Activated T-helper 1 cell treated with anti-CD3 and anti-CD28 coated beads, Interleukin-12 subunit alpha, Interleukin-12 subunit beta, Interleukin-2, Interleukin-4 antibody, amounts not matched to agents 30 ng/mL and 10 ng/mL and 1 ng/mL, durations not matched to agents 14 hours and 24 hours and 36 hours (primary cell): ENCODE data around the gene FGGY. TPM values are rescaled to one million over a fixed set of nuclear protein-coding genes. Genes with fewer than 3 reads are reported as not detected.

ENCODE experiments used
- DNase-seq: peaks from one replicate; pipeline ENCODE4 v3.0.0; 2021; ENCODE audit warnings: low spot score
- H3K27ac Mint-ChIP-seq: one replicate; pipeline ENCODE4 v1.8.0; 2021; ENCODE audit warnings: mild to moderate bottlenecking, mixed read lengths
- H3K27me3 Mint-ChIP-seq: one replicate; pipeline ENCODE4 v1.8.0; 2022; ENCODE audit warnings: mild to moderate bottlenecking, moderate library complexity, mixed read lengths; ENCODE audit not compliant: insufficient read depth
- H3K36me3 Mint-ChIP-seq: one replicate; pipeline ENCODE4 v1.8.0; 2021; ENCODE audit warnings: low read depth, mixed read lengths
- H3K4me1 Mint-ChIP-seq: one replicate; pipeline ENCODE4 v1.8.0; 2021; ENCODE audit warnings: low read depth, mixed read lengths
- H3K4me3 Mint-ChIP-seq: one replicate; pipeline ENCODE4 v1.8.0; 2021; ENCODE audit warnings: mild to moderate bottlenecking, moderate library complexity, mixed read lengths
- H3K9me3 Mint-ChIP-seq: one replicate; pipeline ENCODE4 v1.8.0; 2021; ENCODE audit warnings: mixed read lengths
- intact Hi-C: fragments of 100-400 bp; cut with micrococcal nuclease; formaldehyde crosslinking; loops from one replicate; pipeline ENCODE4 v1.15.1; 2024
- total RNA-seq: library from RNA; stranded (reverse); gene quantifications from 2 replicates; pipeline ENCODE4 v1.2.3, GENCODE V29; 2022

FGGY gene
- total RNA-seq, 1 donor from 2014 or later, result 7.1 TPM

DNA sequence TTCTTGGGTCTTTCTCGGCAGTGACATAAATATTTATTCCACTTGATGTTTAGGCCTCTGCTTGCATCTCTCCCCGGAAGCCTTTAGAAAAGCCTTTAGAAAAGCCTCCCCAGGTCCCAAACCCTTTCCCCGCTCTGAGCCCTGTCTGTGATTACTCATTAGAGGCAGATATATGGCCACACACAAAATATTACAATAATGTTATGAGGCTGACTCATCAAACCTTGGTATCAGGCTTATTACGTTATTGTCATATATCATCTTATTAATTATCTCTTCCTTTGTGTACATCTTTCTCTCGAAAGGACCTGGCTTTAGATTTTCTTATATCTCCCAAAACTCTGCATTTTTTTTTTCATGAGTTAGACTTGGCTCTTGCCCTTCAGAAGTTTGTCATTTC lies 69.5 kb downstream of the FGGY start:
- peaks cover 4% of the 10 kb centered on the region for H3K9me3 Mint-ChIP-seq
- no peaks in the 10 kb centered on the region for H3K4me1 Mint-ChIP-seq
- H3K36me3 Mint-ChIP-seq, result peaks cover 7% of the 10 kb centered on the region
- intact Hi-C loops, result no loop called here
- H3K27ac Mint-ChIP-seq, result no peak overlapping the region
- H3K4me3 Mint-ChIP-seq, result no peak overlapping the region
- no peaks in the 10 kb centered on the region for H3K27me3 Mint-ChIP-seq
- DNase-seq, result no peak

- peaks cover 4% of the 10 kb centered on the region for H3K9me3 Mint-ChIP-seq
- H3K36me3 Mint-ChIP-seq, result peaks cover 7% of the 10 kb centered on the region
- DNase-seq, result no peak
- intact Hi-C loops, result no loop called here
- H3K27ac Mint-ChIP-seq, result no peak overlapping the region
- no peak overlapping the region for H3K4me3 Mint-ChIP-seq
- H3K27me3 Mint-ChIP-seq, result no peaks in the 10 kb centered on the region
- H3K4me1 Mint-ChIP-seq, result no peaks in the 10 kb centered on the region
Measured at GRCh38 chr1:59367301-59368007, 70.6 kb downstream of the FGGY start.

DNA sequence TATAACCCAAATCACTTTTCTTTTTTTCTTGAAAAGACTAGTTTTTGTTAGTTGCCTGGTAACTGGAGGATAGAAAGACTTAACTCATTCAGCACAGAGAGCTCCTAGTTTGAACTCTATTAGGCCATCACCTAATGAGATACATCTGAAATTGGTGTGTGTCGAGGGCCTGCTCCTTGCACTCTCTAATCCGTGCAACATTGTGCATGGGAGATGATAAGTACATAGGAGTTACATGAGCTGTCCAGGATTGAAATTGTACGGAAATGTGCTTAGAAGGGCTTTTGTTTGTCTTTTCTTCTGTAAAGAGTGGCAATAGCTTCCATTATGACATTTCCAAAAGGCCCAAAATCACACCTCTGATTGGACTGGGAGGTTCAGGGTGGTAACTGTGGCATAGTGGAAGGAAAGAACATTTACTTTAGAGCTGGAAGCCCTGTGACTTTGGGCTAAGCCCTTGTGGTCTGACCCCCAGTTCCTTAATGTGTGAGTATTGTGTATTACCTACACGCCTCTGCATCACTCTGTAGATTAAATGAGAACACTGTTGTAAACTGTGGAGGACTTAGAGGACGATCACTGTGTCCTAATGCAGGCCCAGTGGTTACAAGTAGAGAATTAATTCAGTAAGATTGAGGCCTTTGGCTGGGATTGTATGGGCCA lies 71.2 kb downstream of the FGGY start:
- H3K27ac Mint-ChIP-seq, result no peak overlapping the region
- intact Hi-C loops, result no loop called here

DNA sequence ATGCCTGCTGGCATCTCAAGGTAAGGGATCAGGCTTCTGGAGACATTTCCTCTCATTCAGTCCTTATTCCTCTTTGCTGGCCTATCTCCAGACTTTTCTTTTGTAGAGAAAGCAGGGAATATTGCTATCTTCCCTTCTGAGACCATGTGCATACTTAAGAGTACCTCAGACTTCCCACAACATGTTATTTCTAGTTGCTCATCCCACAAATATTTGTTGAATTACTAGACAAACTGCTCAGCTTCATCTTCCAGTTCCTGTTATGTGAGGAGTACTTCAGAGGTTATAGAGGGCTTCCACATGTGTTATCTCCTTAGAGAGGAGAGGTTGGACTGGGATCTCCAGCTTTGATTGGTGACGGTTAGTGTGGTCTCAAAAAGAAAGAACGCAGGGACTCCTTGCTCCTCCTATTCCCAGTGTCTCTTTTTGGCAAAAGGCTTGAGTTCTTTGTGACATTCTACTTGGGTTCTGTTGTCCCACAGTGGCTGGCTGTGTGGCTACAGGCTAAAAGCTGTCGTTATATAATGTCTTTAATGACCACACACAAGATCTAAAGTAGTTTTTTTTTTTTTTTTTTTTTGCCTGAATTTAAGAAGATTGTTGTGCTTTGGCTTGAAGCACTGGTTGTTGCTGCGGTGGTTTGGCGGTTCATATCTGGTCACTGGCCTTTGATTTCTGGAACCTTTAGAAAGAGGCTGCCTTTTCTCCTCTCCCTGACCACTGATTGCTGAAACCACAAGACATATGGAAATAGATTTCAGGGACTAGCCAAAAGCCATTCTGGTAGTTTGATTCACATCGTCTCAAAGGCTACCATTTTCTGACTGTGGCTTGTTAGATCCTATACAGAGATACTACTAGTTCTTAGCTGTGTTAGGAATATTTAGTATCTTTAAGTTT lies 78.7 kb downstream of the FGGY start:
- no peak overlapping the region for H3K4me3 Mint-ChIP-seq
- no peak for DNase-seq
- intact Hi-C loops, result no loop called here
- H3K9me3 Mint-ChIP-seq, result peaks cover 13% of the 10 kb centered on the region
- H3K36me3 Mint-ChIP-seq, result peaks cover 12% of the 10 kb centered on the region
- H3K27ac Mint-ChIP-seq, result no peak overlapping the region
- H3K4me1 Mint-ChIP-seq, result no peaks in the 10 kb centered on the region
- H3K27me3 Mint-ChIP-seq, result no peaks in the 10 kb centered on the region

More for the DNA sequence above, 71.2 kb downstream of the FGGY start:
- Mint-ChIP-seq H3K4me1 (no peaks in the 10 kb centered on the region), H3K27me3 (no peaks in the 10 kb centered on the region), H3K36me3 (peaks cover 7% of the 10 kb centered on the region), H3K9me3 (peaks cover 4% of the 10 kb centered on the region), H3K4me3 (no peak overlapping the region)
- no peak for DNase-seq

- H3K27ac Mint-ChIP-seq, result no peak overlapping the region
- DNase-seq, result no peak
- no peak overlapping the region for H3K4me3 Mint-ChIP-seq
- no peaks in the 10 kb centered on the region for H3K4me1 Mint-ChIP-seq
- H3K27me3 Mint-ChIP-seq, result no peaks in the 10 kb centered on the region
- intact Hi-C loops, result no loop called here
- H3K36me3 Mint-ChIP-seq, result peaks cover 13% of the 10 kb centered on the region
- H3K9me3 Mint-ChIP-seq, result peaks cover 18% of the 10 kb centered on the region
Measured at GRCh38 chr1:59377350-59377904, 80.5 kb downstream of the FGGY start.

- no peak overlapping the region for H3K4me3 Mint-ChIP-seq
- DNase-seq, result no peak
- H3K4me1 Mint-ChIP-seq, result no peaks in the 10 kb centered on the region
- intact Hi-C loops, result loop anchor here (2.0 kb wide), 1 partner anchor 54 kb away; no protein-coding TSS in a partner anchor
- H3K27me3 Mint-ChIP-seq, result no peaks in the 10 kb centered on the region
- H3K9me3 Mint-ChIP-seq, result peaks cover 18% of the 10 kb centered on the region
- H3K36me3 Mint-ChIP-seq, result peaks cover 16% of the 10 kb centered on the region
- H3K27ac Mint-ChIP-seq, result no peak overlapping the region
Measured at GRCh38 chr1:59378621-59379370, 81.9 kb downstream of the FGGY start.

DNA sequence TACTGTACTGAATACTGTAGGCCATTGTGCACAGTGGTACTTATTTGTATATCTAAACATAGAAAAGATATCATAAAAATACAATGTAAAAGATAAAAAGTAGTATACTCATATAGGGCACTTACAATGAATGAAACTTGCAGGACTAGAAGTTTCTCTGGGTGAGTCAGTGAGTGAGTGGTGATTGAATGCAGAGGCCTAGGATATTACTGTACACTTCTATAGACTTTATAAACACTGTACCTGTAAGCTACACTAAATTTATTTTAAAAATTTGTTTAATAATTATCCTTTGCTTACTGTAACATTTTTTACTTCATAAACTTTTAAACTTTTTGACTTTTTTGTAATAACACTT lies 82.5 kb downstream of the FGGY start:
- no peak for DNase-seq
- Mint-ChIP-seq H3K4me1 (peaks cover 3% of the 10 kb centered on the region), H3K27me3 (peaks cover 2% of the 10 kb centered on the region), H3K27ac (no peak overlapping the region), H3K9me3 (peaks cover 18% of the 10 kb centered on the region), H3K4me3 (no peak overlapping the region), H3K36me3 (peaks cover 18% of the 10 kb centered on the region)
- intact Hi-C loops, result loop anchor here (2.0 kb wide), 1 partner anchor 53 kb away; no protein-coding TSS in a partner anchor

DNA sequence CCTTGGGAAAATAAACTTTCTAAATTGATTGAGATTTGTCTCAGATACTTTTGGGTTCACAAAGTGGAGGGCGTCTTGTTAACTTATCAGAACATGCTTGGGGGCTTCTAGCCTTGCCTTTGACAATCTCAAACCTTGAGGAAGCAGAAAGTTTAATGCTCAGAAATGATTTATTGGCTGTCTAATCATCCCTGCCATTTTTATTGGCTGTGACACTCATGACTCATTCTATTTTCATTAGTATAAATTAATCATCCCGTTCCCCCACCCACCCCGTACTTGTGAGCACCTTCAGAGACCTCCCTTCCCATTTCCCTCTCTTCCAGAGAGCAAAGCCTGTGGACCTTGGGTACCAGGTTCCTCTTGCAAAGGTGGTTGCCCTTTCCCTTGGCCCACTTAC lies 87.1 kb downstream of the FGGY start:
- no peak overlapping the region for H3K27ac Mint-ChIP-seq
- H3K36me3 Mint-ChIP-seq, result peaks cover 7% of the 10 kb centered on the region
- H3K9me3 Mint-ChIP-seq, result peaks cover 5% of the 10 kb centered on the region
- no peak for DNase-seq
- peaks cover 5% of the 10 kb centered on the region for H3K4me1 Mint-ChIP-seq
- no peak overlapping the region for H3K4me3 Mint-ChIP-seq
- intact Hi-C loops, result no loop called here
- H3K27me3 Mint-ChIP-seq, result peaks cover 2% of the 10 kb centered on the region

- Mint-ChIP-seq H3K4me3 (no peak overlapping the region), H3K27me3 (peaks cover 2% of the 10 kb centered on the region), H3K27ac (no peak overlapping the region), H3K36me3 (peaks cover 7% of the 10 kb centered on the region), H3K9me3 (peaks cover 5% of the 10 kb centered on the region), H3K4me1 (peaks cover 5% of the 10 kb centered on the region)
- DNase-seq, result no peak
- intact Hi-C loops, result no loop called here
Measured at GRCh38 chr1:59384443-59384842, 87.5 kb downstream of the FGGY start.

DNA sequence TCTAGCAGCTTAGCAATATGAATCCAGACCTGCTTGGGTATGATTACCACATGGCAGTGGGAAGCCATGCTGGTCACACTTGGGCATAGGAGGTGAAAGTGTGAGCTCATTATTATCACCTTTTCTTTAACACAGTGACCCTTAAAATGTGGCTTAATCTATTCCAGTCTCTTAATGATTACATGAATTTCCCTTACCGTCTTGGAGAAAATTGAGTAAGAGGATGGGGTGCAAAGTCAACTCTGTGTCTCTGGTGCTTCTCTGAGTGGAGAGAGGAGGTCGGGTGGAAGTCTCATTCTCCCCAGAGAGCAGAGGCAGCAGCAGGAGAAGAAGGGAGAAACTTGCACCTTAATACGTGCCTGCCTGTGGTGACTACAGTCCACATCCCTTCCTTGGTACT lies 91.3 kb downstream of the FGGY start:
- Mint-ChIP-seq H3K27me3 (peaks cover 2% of the 10 kb centered on the region), H3K9me3 (peaks cover 5% of the 10 kb centered on the region), H3K36me3 (peaks cover 2% of the 10 kb centered on the region), H3K27ac (no peak overlapping the region), H3K4me1 (peaks cover 24% of the 10 kb centered on the region), H3K4me3 (no peak overlapping the region)
- DNase-seq, result no peak
- intact Hi-C loops, result no loop called here

DNA sequence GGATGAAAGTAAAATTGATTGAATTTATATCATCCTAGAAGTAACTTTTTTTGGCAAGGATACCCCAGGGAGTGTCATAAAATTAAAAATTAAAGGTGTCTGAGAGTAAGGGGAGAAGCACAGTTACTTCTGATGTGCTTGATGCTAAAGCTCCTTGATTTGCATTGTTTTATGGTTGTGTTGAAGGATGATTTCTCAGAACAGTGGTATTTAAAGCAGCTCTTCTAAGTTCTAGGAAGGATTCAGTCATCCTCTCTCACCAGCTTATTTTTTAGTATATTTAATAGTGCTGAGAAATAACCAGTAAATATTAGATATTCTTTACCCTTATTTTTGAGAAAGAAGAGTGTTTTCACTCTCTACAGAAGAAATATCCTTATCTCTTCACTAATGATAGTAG lies 93.0 kb downstream of the FGGY start:
- Mint-ChIP-seq H3K27me3 (no peaks in the 10 kb centered on the region), H3K4me3 (no peak overlapping the region), H3K36me3 (peaks cover 2% of the 10 kb centered on the region), H3K9me3 (peaks cover 5% of the 10 kb centered on the region), H3K27ac (no peak overlapping the region), H3K4me1 (peaks cover 23% of the 10 kb centered on the region)
- intact Hi-C loops, result no loop called here
- no peak for DNase-seq

- no peak overlapping the region for H3K4me3 Mint-ChIP-seq
- peaks cover 2% of the 10 kb centered on the region for H3K36me3 Mint-ChIP-seq
- no peak for DNase-seq
- H3K27ac Mint-ChIP-seq, result no peak overlapping the region
- intact Hi-C loops, result no loop called here
- peaks cover 5% of the 10 kb centered on the region for H3K9me3 Mint-ChIP-seq
- peaks cover 23% of the 10 kb centered on the region for H3K4me1 Mint-ChIP-seq
- H3K27me3 Mint-ChIP-seq, result no peaks in the 10 kb centered on the region
Measured at GRCh38 chr1:59390307-59390706, 93.4 kb downstream of the FGGY start.
